ENCODE measurements around the gene HOXC12.

DNA sequence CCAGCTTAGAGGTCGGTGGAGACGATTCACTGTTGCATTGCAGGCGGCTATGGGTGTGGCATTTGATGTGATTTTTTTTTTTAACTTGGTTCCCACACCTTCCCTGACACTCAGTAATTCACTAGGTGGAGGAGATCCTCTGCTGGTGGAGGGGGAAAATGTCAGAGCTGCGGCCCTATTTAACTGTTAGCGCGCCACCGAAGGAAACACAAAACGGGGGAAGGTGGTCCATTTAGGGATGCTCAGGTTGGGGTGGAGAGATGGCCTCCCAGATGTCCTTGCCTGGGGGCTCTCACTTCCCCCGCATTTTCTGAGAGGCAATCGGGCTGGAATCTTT is 4.3 kb upstream of the HOXC12 start:
- TF ChIP-seq, protein P1, sequence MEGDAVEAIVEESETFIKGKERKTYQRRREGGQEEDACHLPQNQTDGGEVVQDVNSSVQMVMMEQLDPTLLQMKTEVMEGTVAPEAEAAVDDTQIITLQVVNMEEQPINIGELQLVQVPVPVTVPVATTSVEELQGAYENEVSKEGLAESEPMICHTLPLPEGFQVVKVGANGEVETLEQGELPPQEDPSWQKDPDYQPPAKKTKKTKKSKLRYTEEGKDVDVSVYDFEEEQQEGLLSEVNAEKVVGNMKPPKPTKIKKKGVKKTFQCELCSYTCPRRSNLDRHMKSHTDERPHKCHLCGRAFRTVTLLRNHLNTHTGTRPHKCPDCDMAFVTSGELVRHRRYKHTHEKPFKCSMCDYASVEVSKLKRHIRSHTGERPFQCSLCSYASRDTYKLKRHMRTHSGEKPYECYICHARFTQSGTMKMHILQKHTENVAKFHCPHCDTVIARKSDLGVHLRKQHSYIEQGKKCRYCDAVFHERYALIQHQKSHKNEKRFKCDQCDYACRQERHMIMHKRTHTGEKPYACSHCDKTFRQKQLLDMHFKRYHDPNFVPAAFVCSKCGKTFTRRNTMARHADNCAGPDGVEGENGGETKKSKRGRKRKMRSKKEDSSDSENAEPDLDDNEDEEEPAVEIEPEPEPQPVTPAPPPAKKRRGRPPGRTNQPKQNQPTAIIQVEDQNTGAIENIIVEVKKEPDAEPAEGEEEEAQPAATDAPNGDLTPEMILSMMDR (IDR thresholded peaks at IDR 0.05; ENCODE audit: low read length) = no peak
- no peak for TF ChIP-seq EZH2 (IDR thresholded peaks at IDR 0.05; ENCODE audit: borderline replicate concordance, low read length)

Data from OCI-LY1 (cell line).